NCI-H1417 treated with DMSO at 0.1 percent for 48 hours (cell line): Measurements from ENCODE around the gene C9orf50.
"Not testable (repeated sequence)": the region's sequence is repeated elsewhere in the genome, so short reads cannot be mapped to it uniquely, and the experiment has no call there.

ENCODE experiments used
- DNase-seq: peaks from one replicate; lab custom pipeline; 2025; lab: John Stamatoyannopoulos, UW

Gene C9orf50

GRCh38 chr9:129648092-129648763 lies 27.3 kb upstream of the C9orf50 start:
- DNase-seq, result no peak

GRCh38 chr9:129647635-129648034 lies 26.7 kb upstream of the C9orf50 start:
- DNase-seq, result no peak

- DNase-seq, result no peak
Observed at GRCh38 chr9:129646654-129647053, 25.8 kb upstream of the C9orf50 start.

GRCh38 chr9:129646252-129646651 lies 25.4 kb upstream of the C9orf50 start:
- no peak for DNase-seq

GRCh38 chr9:129644902-129645301 lies 24.0 kb upstream of the C9orf50 start:
- no peak for DNase-seq

- no peak for DNase-seq
Observed at GRCh38 chr9:129644365-129644764, 23.5 kb upstream of the C9orf50 start.

- no peak for DNase-seq
Observed at GRCh38 chr9:129643706-129644105, 22.8 kb upstream of the C9orf50 start.

GRCh38 chr9:129641750-129642585 lies 21.1 kb upstream of the C9orf50 start, which contains the start of gene ASB6:
Gene ASB6, minus strand, starts transcription at chr9:129642151. Its CDS starts 152 bp downstream, at chr9:129641999.
- peak; percentile 76 for DNase-seq

- no peak for DNase-seq
Observed at GRCh38 chr9:129640871-129641749, 20.2 kb upstream of the C9orf50 start.

GRCh38 chr9:129640086-129640870 lies 19.4 kb upstream of the C9orf50 start:
- DNase-seq, result peak; percentile 69

- DNase-seq, result no peak
Observed at GRCh38 chr9:129639756-129640085, 18.8 kb upstream of the C9orf50 start.

GRCh38 chr9:129639034-129639630 lies 18.2 kb upstream of the C9orf50 start:
- no peak for DNase-seq

- DNase-seq, result no peak
Observed at GRCh38 chr9:129637673-129638439, 17.0 kb upstream of the C9orf50 start.

- no peak for DNase-seq
Observed at GRCh38 chr9:129637102-129637501, 16.2 kb upstream of the C9orf50 start.

GRCh38 chr9:129636343-129636742 lies 15.4 kb upstream of the C9orf50 start:
- not testable (repeated sequence) for DNase-seq

GRCh38 chr9:129635099-129636065 lies 14.5 kb upstream of the C9orf50 start:
- no peak for DNase-seq

GRCh38 chr9:129633848-129634247 lies 12.9 kb upstream of the C9orf50 start:
- no peak for DNase-seq

GRCh38 chr9:129633207-129633606 lies 12.3 kb upstream of the C9orf50 start:
- DNase-seq, result no peak

GRCh38 chr9:129632460-129632859 lies 11.6 kb upstream of the C9orf50 start:
- no peak for DNase-seq
